IMR-90 (cell line): ENCODE measurements around the gene CCNI. TPM values are rescaled to one million over a fixed set of nuclear protein-coding genes. Genes with fewer than 3 reads are reported as not detected.

Experiments
- ATAC-seq: fragments of 200-7000 bp; cut with Tn5 transposase; 2 replicates; pipeline ENCODE4 v1.9.1; 2020; ENCODE audit warnings: low read depth, mild to moderate bottlenecking, moderate library complexity
- BruUV-seq: library from RNA; stranded (reverse); fragments of 400-500 nt; replicated peaks from 2 replicates; lab custom pipeline; 2021; lab: Mats Ljungman, UMichigan
- CTCF ChIA-PET: fragments of 300-600 bp; formaldehyde crosslinking; extraction: SDS; loops from one replicate; lab custom pipeline; 2021; ENCODE audit warnings: antibody characterized with exemption; lab: Yijun Ruan, JAX
- POLR2A ChIA-PET: fragments of 300-600 bp; sonication (Branson Sonifier 250); formaldehyde crosslinking; loops from one replicate; lab custom pipeline; 2022; ENCODE audit warnings: antibody characterized with exemption; ENCODE audit not compliant: unreplicated experiment; lab: Charles Lee
- DNase-seq: peaks from one replicate; pipeline ENCODE4 v3.0.0; 2013
- H2AFZ ChIP-seq: replicated peaks from 2 replicates; pipeline ENCODE3; 2013; ENCODE audit warnings: low read length, mild to moderate bottlenecking; ENCODE audit not compliant: poor library complexity
- H2AK5ac ChIP-seq: 2 replicates; pipeline ENCODE4 v1.6.1; 2013; ENCODE audit warnings: low read depth, low read length, inconsistent platforms
- H2AK9ac ChIP-seq: replicated peaks from 2 replicates; pipeline ENCODE3; 2013; ENCODE audit warnings: mild to moderate bottlenecking, low read depth, low read length, moderate library complexity; ENCODE audit not compliant: poor library complexity
- H2BK120ac ChIP-seq: 2 replicates; pipeline ENCODE4 v1.6.1; 2013; ENCODE audit warnings: low read depth, low read length, inconsistent platforms
- H2BK15ac ChIP-seq: 3 replicates; pipeline ENCODE4 v1.6.1; 2013; ENCODE audit warnings: low read depth, low read length, inconsistent platforms
- H2BK20ac ChIP-seq: 2 replicates; pipeline ENCODE4 v1.6.1; 2013; ENCODE audit warnings: low read depth, mild to moderate bottlenecking, inconsistent platforms, low read length, moderate library complexity
- H2BK5ac ChIP-seq: 2 replicates; pipeline ENCODE4 v1.6.1; 2013; ENCODE audit warnings: mild to moderate bottlenecking, low read depth, low read length, inconsistent platforms; ENCODE audit not compliant: poor library complexity, severe bottlenecking
- H3K14ac ChIP-seq: replicated peaks from 2 replicates; pipeline ENCODE4 v1.6.1; 2013; ENCODE audit warnings: low read depth, low read length, inconsistent platforms
- H3K18ac ChIP-seq: 2 replicates; pipeline ENCODE4 v1.6.1; 2013; ENCODE audit warnings: low read depth, low read length, control low read depth
- H3K23ac ChIP-seq: 2 replicates; pipeline ENCODE4 v1.6.1; 2013; ENCODE audit warnings: low read depth, low read length, inconsistent platforms
- H3K27ac ChIP-seq: 2 replicates; pipeline ENCODE4 v1.5.1; 2013; ENCODE audit warnings: mild to moderate bottlenecking, control low read depth, low read length; ENCODE audit not compliant: insufficient read depth
- H3K27me3 ChIP-seq: 2 replicates; pipeline ENCODE4 v1.6.1; 2013; ENCODE audit warnings: low read length; ENCODE audit not compliant: control insufficient read depth, insufficient read depth
- H3K36me3 ChIP-seq: 2 replicates; pipeline ENCODE4 v1.6.1; 2013; ENCODE audit warnings: low read length, mixed read lengths; ENCODE audit not compliant: control insufficient read depth, insufficient read depth
- H3K4ac ChIP-seq: 2 replicates; pipeline ENCODE4 v1.6.1; 2013; ENCODE audit warnings: low read depth, low read length, inconsistent platforms
- H3K4me1 ChIP-seq: 2 replicates; pipeline ENCODE4 v1.6.1; 2013; ENCODE audit warnings: low read length, mixed read lengths; ENCODE audit not compliant: control insufficient read depth, insufficient read depth
- H3K4me2 ChIP-seq: 2 replicates; pipeline ENCODE4 v1.6.1; 2013; ENCODE audit warnings: low read depth, mild to moderate bottlenecking, control low read depth, low read length, moderate library complexity
- H3K4me3 ChIP-seq: 2 replicates; pipeline ENCODE4 v1.5.1; 2013; ENCODE audit warnings: low read depth, mild to moderate bottlenecking, control low read depth, low read length, moderate library complexity; ENCODE audit not compliant: insufficient read depth
- H3K56ac ChIP-seq: 2 replicates; pipeline ENCODE4 v1.6.1; 2013; ENCODE audit warnings: low read length, inconsistent platforms; ENCODE audit not compliant: insufficient read depth; ENCODE audit errors: extremely low read depth
- H3K79me1 ChIP-seq, 2 experiments: 2 replicates each; pipeline ENCODE4 v1.6.1; 2013; ENCODE audit warnings: low read length in 2 of 2, inconsistent platforms in 1 of 2, low read depth in 1 of 2
- H3K9ac ChIP-seq: 2 replicates; pipeline ENCODE4 v1.6.1; 2013; ENCODE audit warnings: low read depth, low read length, control low read depth
- H3K9me1 ChIP-seq: 2 replicates; pipeline ENCODE4 v1.6.1; 2013; ENCODE audit warnings: low read length, inconsistent platforms; ENCODE audit not compliant: insufficient read depth
- H3K9me3 ChIP-seq: 2 replicates; pipeline ENCODE4 v1.6.1; 2013; ENCODE audit warnings: low read length; ENCODE audit not compliant: control insufficient read depth, insufficient read depth
- H4K20me1 ChIP-seq: 2 replicates; pipeline ENCODE4 v1.6.1; 2013; ENCODE audit warnings: low read length, inconsistent platforms; ENCODE audit not compliant: insufficient read depth
- H4K5ac ChIP-seq: 2 replicates; pipeline ENCODE4 v1.6.1; 2013; ENCODE audit warnings: mild to moderate bottlenecking, low read depth, low read length, control low read depth
- H4K8ac ChIP-seq, 2 experiments: 2 replicates each; pipeline ENCODE4 v1.6.1; 2013; ENCODE audit warnings: low read depth in 2 of 2, low read length in 2 of 2, control low read depth in 1 of 2, inconsistent platforms in 1 of 2
- H4K91ac ChIP-seq: 2 replicates; pipeline ENCODE4 v1.6.1; 2013; ENCODE audit warnings: low read depth, low read length, inconsistent platforms; ENCODE audit not compliant: insufficient read depth
- BHLHE40 ChIP-seq: fragments of 150-350 bp; IDR thresholded peaks from 2 replicates; pipeline ENCODE4 v1.6.1; 2016; ENCODE audit warnings: mild to moderate bottlenecking, low read depth, low read length
- CEBPB ChIP-seq: IDR thresholded peaks from 2 replicates; pipeline ENCODE4 v1.6.1; 2012; ENCODE audit warnings: low read depth, low read length, improper control_type of control experiment
- CHD1 ChIP-seq: IDR thresholded peaks from 2 replicates; pipeline ENCODE4 v1.6.1; 2012; ENCODE audit warnings: low read depth, low read length, improper control_type of control experiment
- FOS ChIP-seq: fragments of 150-350 bp; IDR thresholded peaks from 2 replicates; pipeline ENCODE4 v1.6.1; 2016; ENCODE audit warnings: low read depth, low read length
- MAZ ChIP-seq: IDR thresholded peaks from 2 replicates; pipeline ENCODE4 v1.6.1; 2012; ENCODE audit warnings: low read depth, mild to moderate bottlenecking, low read length, improper control_type of control experiment, moderate library complexity, borderline replicate concordance
- MXI1 ChIP-seq: IDR thresholded peaks from 2 replicates; pipeline ENCODE4 v1.6.1; 2012; ENCODE audit warnings: low read depth, mild to moderate bottlenecking, low read length, moderate library complexity, borderline replicate concordance
- NFE2L2 ChIP-seq: fragments of 150-350 bp; IDR thresholded peaks from 2 replicates; pipeline ENCODE4 v1.6.1; 2016; ENCODE audit warnings: low read depth, mild to moderate bottlenecking, low read length
- POLR2A ChIP-seq: IDR thresholded peaks from 2 replicates; pipeline ENCODE4 v1.6.1; 2012; ENCODE audit warnings: mild to moderate bottlenecking, low read depth, low read length
- RAD21 ChIP-seq: IDR thresholded peaks from 2 replicates; pipeline ENCODE4 v1.6.1; 2012; ENCODE audit warnings: low read length, improper control_type of control experiment
- RCOR1 ChIP-seq: IDR thresholded peaks from 2 replicates; pipeline ENCODE4 v1.6.1; 2012; ENCODE audit warnings: mild to moderate bottlenecking, low read length, improper control_type of control experiment; ENCODE audit not compliant: insufficient replicate concordance
- RFX5 ChIP-seq: IDR thresholded peaks from 2 replicates; pipeline ENCODE4 v1.8.0; 2012; ENCODE audit warnings: low read depth, mild to moderate bottlenecking, low read length, moderate library complexity
- WGBS, 2 experiments: methylation state at CpG; one replicate each; pipeline versions ENCODE4 v1.1.5 to v1.1.7; 2013; ENCODE audit warnings: missing lambda C conversion rate in 2 of 2; ENCODE audit not compliant: insufficient read length in 1 of 2; ENCODE audit errors: extremely low coverage in 2 of 2; 5-methylcytosine and 5-hydroxymethylcytosine counted together
- dilution Hi-C: fragments of 300-500 bp; cut with HindIII; formaldehyde crosslinking; loops from one replicate; pipeline ENCODE4 v1.14.3; 2018; ENCODE audit warnings: low sequenced_read_pairs; ENCODE audit not compliant: unreplicated experiment
- in situ Hi-C: fragments of 300-500 bp; cut with MboI; formaldehyde crosslinking; loops from 3 replicates; pipeline ENCODE4 v1.14.3; 2019; ENCODE audit warnings: low sequenced_read_pairs, inconsistent platforms, mixed read lengths
- intact Hi-C: fragments of 100-400 bp; cut with micrococcal nuclease; formaldehyde crosslinking; loops from 2 replicates; pipeline ENCODE4 v1.10.0; 2022
- polyA plus RNA-seq, 3 experiments: library from polyadenylated mRNA; depleted of rRNA; stranded (reverse); fragments of >200 nt; gene quantifications; 2 replicates each; pipeline ENCODE4 v1.2.3, GENCODE V29; 2012; ENCODE audit warnings: low replicate concordance in 1 of 3
- total RNA-seq: library from RNA; depleted of rRNA; stranded (reverse); fragments of >200 nt; gene quantifications from 2 replicates; pipeline ENCODE4 v1.2.3, GENCODE V29; 2012
- TF ChIP-seq, protein P1 (sequence below): conservative IDR thresholded peaks from 2 replicates; pipeline ENCODE4 v1.5.1; 2012; ENCODE audit warnings: mild to moderate bottlenecking, low read depth, low read length, improper control_type of control experiment
- TF ChIP-seq, protein P2 (sequence below): fragments of 150-350 bp; IDR thresholded peaks from 2 replicates; pipeline ENCODE4 v1.6.1; 2016; ENCODE audit warnings: low read depth, mild to moderate bottlenecking, low read length, moderate library complexity, borderline replicate concordance
- TF ChIP-seq, protein P3 (sequence below): fragments of 150-350 bp; IDR thresholded peaks from 2 replicates; pipeline ENCODE4 v1.6.1; 2017; ENCODE audit warnings: mild to moderate bottlenecking, antibody characterized with exemption, low read length, low read depth

Gene CCNI
- total and polyA plus RNA-seq, 2 of the 4 experiments (the other 2 are of a cell fraction), result 70.1 to 100 TPM

DNA sequence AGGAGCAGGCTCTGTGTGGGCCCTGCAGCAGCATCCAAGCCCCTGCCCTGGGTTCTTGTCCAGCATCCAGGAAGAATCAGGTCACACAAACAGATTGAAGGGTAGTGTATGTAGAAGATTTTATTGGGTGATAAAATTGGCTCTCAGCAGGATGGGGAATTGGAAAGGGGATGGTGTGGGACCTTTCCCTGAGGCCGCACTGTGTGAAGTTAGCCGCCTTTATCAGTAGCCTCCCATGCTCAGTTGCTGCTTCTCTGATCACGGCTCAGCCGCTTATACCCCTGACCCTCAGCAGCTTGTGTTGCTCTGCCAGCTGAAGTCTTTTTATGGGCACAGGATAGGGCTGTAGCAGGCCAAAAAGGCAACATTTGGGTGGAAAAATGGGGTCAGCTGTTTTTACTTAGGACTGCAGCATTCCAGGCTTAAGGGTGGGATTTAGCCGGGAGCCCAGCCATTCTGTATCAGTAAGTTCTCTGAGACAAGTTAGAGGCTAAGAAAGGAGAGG lies 46.0 kb upstream of the CCNI start:
- Histone ChIP-seq H3K27ac (no peak overlapping the region), H3K27me3 (peaks cover 36% of the 10 kb centered on the region), H2AK5ac (no peak overlapping the region), H2AK9ac (no peak overlapping the region), H4K91ac (no peak overlapping the region), H4K5ac (no peak overlapping the region), H3K9me1 (no peaks in the 10 kb centered on the region), H2BK120ac (no peak overlapping the region), H3K4me3 (no peak overlapping the region), H3K9me3 (no peaks in the 10 kb centered on the region), H4K20me1 (no peaks in the 10 kb centered on the region), H3K56ac (no peak overlapping the region), H3K9ac (no peak overlapping the region), H4K8ac (no peak overlapping the region), H3K14ac (no peak overlapping the region), H3K23ac (no peak overlapping the region), H2BK15ac (no peak overlapping the region), H3K4me1 (no peaks in the 10 kb centered on the region), H3K4ac (no peak overlapping the region), H3K36me3 (no peaks in the 10 kb centered on the region), H3K4me2 (no peak overlapping the region), H3K79me1 (no peaks in the 10 kb centered on the region), H3K18ac (no peak overlapping the region), H2AFZ (no peak overlapping the region), H2BK5ac (no peak overlapping the region), H2BK20ac (no peak overlapping the region)
- 59% methylated on average over 3 of the region's 5 CpGs; no CpG with 5 or more reads in 1 of the 2 experiments for WGBS, 2 experiments
- TF ChIP-seq BHLHE40 (no peak), MAZ (no peak), RFX5 (no peak), POLR2A (no peak), CEBPB (no peak), RAD21 (no peak), NFE2L2 (no peak), CHD1 (no peak), FOS (no peak), MXI1 (no peak), RCOR1 (no peak)
- TF ChIP-seq, protein P1, sequence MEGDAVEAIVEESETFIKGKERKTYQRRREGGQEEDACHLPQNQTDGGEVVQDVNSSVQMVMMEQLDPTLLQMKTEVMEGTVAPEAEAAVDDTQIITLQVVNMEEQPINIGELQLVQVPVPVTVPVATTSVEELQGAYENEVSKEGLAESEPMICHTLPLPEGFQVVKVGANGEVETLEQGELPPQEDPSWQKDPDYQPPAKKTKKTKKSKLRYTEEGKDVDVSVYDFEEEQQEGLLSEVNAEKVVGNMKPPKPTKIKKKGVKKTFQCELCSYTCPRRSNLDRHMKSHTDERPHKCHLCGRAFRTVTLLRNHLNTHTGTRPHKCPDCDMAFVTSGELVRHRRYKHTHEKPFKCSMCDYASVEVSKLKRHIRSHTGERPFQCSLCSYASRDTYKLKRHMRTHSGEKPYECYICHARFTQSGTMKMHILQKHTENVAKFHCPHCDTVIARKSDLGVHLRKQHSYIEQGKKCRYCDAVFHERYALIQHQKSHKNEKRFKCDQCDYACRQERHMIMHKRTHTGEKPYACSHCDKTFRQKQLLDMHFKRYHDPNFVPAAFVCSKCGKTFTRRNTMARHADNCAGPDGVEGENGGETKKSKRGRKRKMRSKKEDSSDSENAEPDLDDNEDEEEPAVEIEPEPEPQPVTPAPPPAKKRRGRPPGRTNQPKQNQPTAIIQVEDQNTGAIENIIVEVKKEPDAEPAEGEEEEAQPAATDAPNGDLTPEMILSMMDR, result no peak
- TF ChIP-seq, protein P2, sequence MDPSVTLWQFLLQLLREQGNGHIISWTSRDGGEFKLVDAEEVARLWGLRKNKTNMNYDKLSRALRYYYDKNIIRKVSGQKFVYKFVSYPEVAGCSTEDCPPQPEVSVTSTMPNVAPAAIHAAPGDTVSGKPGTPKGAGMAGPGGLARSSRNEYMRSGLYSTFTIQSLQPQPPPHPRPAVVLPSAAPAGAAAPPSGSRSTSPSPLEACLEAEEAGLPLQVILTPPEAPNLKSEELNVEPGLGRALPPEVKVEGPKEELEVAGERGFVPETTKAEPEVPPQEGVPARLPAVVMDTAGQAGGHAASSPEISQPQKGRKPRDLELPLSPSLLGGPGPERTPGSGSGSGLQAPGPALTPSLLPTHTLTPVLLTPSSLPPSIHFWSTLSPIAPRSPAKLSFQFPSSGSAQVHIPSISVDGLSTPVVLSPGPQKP, result no peak
- TF ChIP-seq, protein P3, sequence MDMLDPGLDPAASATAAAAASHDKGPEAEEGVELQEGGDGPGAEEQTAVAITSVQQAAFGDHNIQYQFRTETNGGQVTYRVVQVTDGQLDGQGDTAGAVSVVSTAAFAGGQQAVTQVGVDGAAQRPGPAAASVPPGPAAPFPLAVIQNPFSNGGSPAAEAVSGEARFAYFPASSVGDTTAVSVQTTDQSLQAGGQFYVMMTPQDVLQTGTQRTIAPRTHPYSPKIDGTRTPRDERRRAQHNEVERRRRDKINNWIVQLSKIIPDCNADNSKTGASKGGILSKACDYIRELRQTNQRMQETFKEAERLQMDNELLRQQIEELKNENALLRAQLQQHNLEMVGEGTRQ, result no peak
- intact Hi-C loops, result no loop called here
- BruUV-seq, result no TSS peak
- CTCF ChIA-PET, result no interaction called here
- in situ Hi-C loops, result no loop called here
- dilution Hi-C loops, result no loop called here
- DNase-seq (no peak), ATAC-seq (no peak)
- POLR2A ChIA-PET, result no interaction called here
